BE2C (cell line): ENCODE measurements around the gene IGF2BP3.

ENCODE experiments used
- DNase-seq: peaks from one replicate; pipeline ENCODE4 v3.0.0-alpha.2; 2020
- H3K27me3 ChIP-seq: fragments of 250-450 bp; sonication (Bioruptor Pico); 2 replicates; pipeline ENCODE4 v1.5.1; 2020; ENCODE audit warnings: mild to moderate bottlenecking
- H3K36me3 ChIP-seq: fragments of 250-450 bp; sonication (Bioruptor Pico); 2 replicates; pipeline ENCODE4 v1.5.1; 2020; ENCODE audit warnings: mild to moderate bottlenecking
- H3K4me1 ChIP-seq: fragments of 250-450 bp; sonication (Bioruptor Pico); 2 replicates; pipeline ENCODE4 v1.5.1; 2020
- H3K4me3 ChIP-seq: 2 replicates; pipeline ENCODE4 v1.5.1; 2011; ENCODE audit warnings: low read depth, low read length
- H3K9me3 ChIP-seq: fragments of 250-450 bp; sonication (Bioruptor Pico); 2 replicates; pipeline ENCODE4 v1.5.1; 2020
- CTCF ChIP-seq: IDR thresholded peaks from 2 replicates; pipeline ENCODE4 v1.5.1; 2012; ENCODE audit warnings: mild to moderate bottlenecking, low read depth, low read length

IGF2BP3 gene

GRCh38 chr7:23422909-23423308 is 47.4 kb downstream of the IGF2BP3 start:
- no peaks in the 10 kb centered on the region for H3K9me3 ChIP-seq
- DNase-seq: no peak
- H3K4me1 ChIP-seq: peaks cover 10% of the 10 kb centered on the region
- H3K36me3 ChIP-seq: peaks cover 17% of the 10 kb centered on the region
- no peaks in the 10 kb centered on the region for H3K27me3 ChIP-seq
- H3K4me3 ChIP-seq: no peak overlapping the region
- no peak for TF ChIP-seq CTCF

- no peak for DNase-seq
- Histone ChIP-seq H3K4me1 (peaks cover 10% of the 10 kb centered on the region), H3K27me3 (no peaks in the 10 kb centered on the region), H3K36me3 (peaks cover 17% of the 10 kb centered on the region), H3K4me3 (no peak overlapping the region), H3K9me3 (no peaks in the 10 kb centered on the region)
- no peak for TF ChIP-seq CTCF
Measured at GRCh38 chr7:23422384-23422783, 47.9 kb downstream of the IGF2BP3 start.

- Histone ChIP-seq H3K36me3 (peaks cover 36% of the 10 kb centered on the region), H3K9me3 (no peaks in the 10 kb centered on the region), H3K4me1 (peaks cover 10% of the 10 kb centered on the region), H3K27me3 (no peaks in the 10 kb centered on the region), H3K4me3 (no peak overlapping the region)
- no peak for TF ChIP-seq CTCF
- no peak for DNase-seq
Measured at GRCh38 chr7:23419845-23420244, 50.4 kb downstream of the IGF2BP3 start.

- Histone ChIP-seq H3K27me3 (no peaks in the 10 kb centered on the region), H3K4me1 (peaks cover 10% of the 10 kb centered on the region), H3K9me3 (no peaks in the 10 kb centered on the region), H3K4me3 (no peak overlapping the region), H3K36me3 (peaks cover 43% of the 10 kb centered on the region)
- DNase-seq: no peak
- TF ChIP-seq CTCF: no peak
Measured at GRCh38 chr7:23419160-23419559, 51.1 kb downstream of the IGF2BP3 start.

- no peaks in the 10 kb centered on the region for H3K9me3 ChIP-seq
- no peaks in the 10 kb centered on the region for H3K27me3 ChIP-seq
- peaks cover 5% of the 10 kb centered on the region; the same call in 1 of the 2 replicates for H3K4me1 ChIP-seq
- no peak for DNase-seq
- TF ChIP-seq CTCF: no peak
- no peak overlapping the region for H3K4me3 ChIP-seq
- peaks cover 51% of the 10 kb centered on the region for H3K36me3 ChIP-seq
Measured at GRCh38 chr7:23418046-23418445, 52.2 kb downstream of the IGF2BP3 start.

GRCh38 chr7:23415198-23415597 is 55.1 kb downstream of the IGF2BP3 start:
- Histone ChIP-seq H3K36me3 (peaks cover 64% of the 10 kb centered on the region), H3K27me3 (no peaks in the 10 kb centered on the region), H3K4me3 (no peak overlapping the region), H3K4me1 (no peaks in the 10 kb centered on the region; the same call in 1 of the 2 replicates), H3K9me3 (no peaks in the 10 kb centered on the region)
- DNase-seq: no peak
- no peak for TF ChIP-seq CTCF
